ENCODE measurements around the gene GTF2A1. TPM values are rescaled to one million over a fixed set of nuclear protein-coding genes. Genes with fewer than 3 reads are reported as not detected.
"Not testable (repeated sequence)": the region's sequence is repeated elsewhere in the genome, so short reads cannot be mapped to it uniquely, and the experiment has no call there.

Gene GTF2A1
- total and polyA plus RNA-seq, 4 donors: 8.5 to 33.4 (median 21.4) TPM

- intact Hi-C loops (cut with DNase I): no loop called here
- DNase-seq: no peak
- peaks cover 0 to 1% of the 10 kb centered on the region in 2 donors for H3K4me1 ChIP-seq (ENCODE audit: control insufficient read depth in 1 of 2, insufficient read depth in 2 of 2, low read length in 2 of 2)
Observed at GRCh38 chr14:81261176-81261575, 40.4 kb upstream of the GTF2A1 start.

DNA sequence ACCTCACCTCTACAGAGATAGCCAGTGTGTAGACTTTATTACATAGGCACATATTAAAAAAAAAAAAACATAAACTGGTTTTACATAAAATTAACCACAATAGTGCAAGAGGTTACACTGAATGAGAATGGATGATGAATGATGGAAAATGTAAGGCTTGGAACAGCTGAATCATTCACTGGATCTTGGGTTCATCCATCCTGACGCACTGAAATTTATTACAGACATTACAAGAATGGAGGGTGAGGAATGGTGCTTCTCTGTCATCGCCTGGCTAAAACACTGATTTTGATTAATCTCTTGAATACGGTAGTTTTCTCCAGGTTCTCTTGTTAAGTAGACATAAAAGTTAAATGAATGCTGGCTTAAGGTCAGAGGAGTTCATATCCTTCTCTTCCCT, 40.0 kb upstream of the GTF2A1 start:
- Histone ChIP-seq H3K9me3 (ENCODE audit: control insufficient read depth, low read length) (no peaks in the 10 kb centered on the region), H3K4me3 (ENCODE audit: low read length in 2 of 2) (no peak overlapping the region), H3K36me3 (ENCODE audit: control insufficient read depth in 1 of 2, insufficient read depth in 2 of 2, low read length in 1 of 2) (no peaks in the 10 kb centered on the region), H3K27ac (ENCODE audit: low read depth in 1 of 2, low read length in 2 of 2) (no peak overlapping the region), H3K27me3 (ENCODE audit: control insufficient read depth in 1 of 2, insufficient read depth in 2 of 2, low read length in 1 of 2) (no peaks in the 10 kb centered on the region), H3K4me1 (ENCODE audit: control insufficient read depth in 1 of 2, insufficient read depth in 2 of 2, low read length in 2 of 2) (peaks cover 0 to 1% of the 10 kb centered on the region in 2 donors)
- no peak for ATAC-seq (ENCODE audit: low FRiP score)
- WGBS, 2 donors: 68 to 72% methylated on average over 3 of the region's 3 CpGs
- intact Hi-C loops (cut with DNase I): no loop called here
- no peak for DNase-seq

More at GRCh38 chr14:81261176-81261575, 40.4 kb upstream of the GTF2A1 start:
- Histone ChIP-seq H3K27ac (ENCODE audit: low read depth in 1 of 2, low read length in 2 of 2) (no peak overlapping the region), H3K9me3 (ENCODE audit: control insufficient read depth, low read length) (no peaks in the 10 kb centered on the region), H3K27me3 (ENCODE audit: control insufficient read depth in 1 of 2, insufficient read depth in 2 of 2, low read length in 1 of 2) (no peaks in the 10 kb centered on the region), H3K4me3 (ENCODE audit: low read length in 2 of 2) (no peak overlapping the region), H3K36me3 (ENCODE audit: control insufficient read depth in 1 of 2, insufficient read depth in 2 of 2, low read length in 1 of 2) (no peaks in the 10 kb centered on the region)
- ATAC-seq (ENCODE audit: low FRiP score): no peak
- WGBS, 2 donors: 66 to 67% methylated on average over 3 of the region's 3 CpGs

DNA sequence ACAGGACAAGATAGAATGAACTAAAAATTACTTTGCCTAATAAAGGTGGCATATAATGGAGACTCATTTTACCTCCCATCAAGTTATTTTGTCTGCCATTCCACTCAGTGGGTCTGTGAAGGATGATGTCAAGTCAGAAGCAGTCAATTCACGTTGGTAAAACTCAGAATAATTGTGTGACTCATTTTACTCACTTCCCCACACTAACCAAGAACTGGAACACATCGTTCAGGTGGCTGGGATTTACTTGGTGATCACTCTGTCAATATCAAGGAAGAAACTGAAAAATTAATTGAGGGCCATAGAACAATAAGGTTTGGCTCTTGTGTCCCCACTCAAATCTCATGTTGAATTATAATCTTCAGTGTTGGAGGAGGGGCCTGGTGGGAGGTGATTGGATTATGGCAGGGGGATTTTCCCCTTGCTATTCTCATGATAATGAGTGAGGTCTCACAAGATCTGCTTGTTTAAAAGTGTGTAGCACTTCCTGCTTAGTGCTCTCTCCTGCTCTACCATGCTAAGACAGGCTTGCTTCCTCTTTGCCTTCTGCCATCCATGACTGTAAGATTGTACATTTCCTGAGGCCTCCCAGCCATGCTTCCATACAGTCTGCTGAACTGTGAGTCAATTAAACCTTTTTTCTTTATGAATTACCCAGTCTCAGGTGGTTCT, 35.7 kb upstream of the GTF2A1 start:
- 66 to 79% methylated on average over 2 of the region's 2 CpGs for WGBS, 2 donors
- Histone ChIP-seq H3K4me3 (ENCODE audit: low read length in 2 of 2) (no peak overlapping the region), H3K9me3 (ENCODE audit: control insufficient read depth, low read length) (peaks cover 2% of the 10 kb centered on the region), H3K27ac (ENCODE audit: low read depth in 1 of 2, low read length in 2 of 2) (no peak overlapping the region), H3K27me3 (ENCODE audit: control insufficient read depth in 1 of 2, insufficient read depth in 2 of 2, low read length in 1 of 2) (no peaks in the 10 kb centered on the region), H3K4me1 (ENCODE audit: control insufficient read depth in 1 of 2, insufficient read depth in 2 of 2, low read length in 2 of 2) (no peaks in the 10 kb centered on the region), H3K36me3 (ENCODE audit: control insufficient read depth in 1 of 2, insufficient read depth in 2 of 2, low read length in 1 of 2) (no peaks in the 10 kb centered on the region)
- ATAC-seq (ENCODE audit: low FRiP score) (no peak), DNase-seq (no peak)
- intact Hi-C loops (cut with DNase I): no loop called here

DNA sequence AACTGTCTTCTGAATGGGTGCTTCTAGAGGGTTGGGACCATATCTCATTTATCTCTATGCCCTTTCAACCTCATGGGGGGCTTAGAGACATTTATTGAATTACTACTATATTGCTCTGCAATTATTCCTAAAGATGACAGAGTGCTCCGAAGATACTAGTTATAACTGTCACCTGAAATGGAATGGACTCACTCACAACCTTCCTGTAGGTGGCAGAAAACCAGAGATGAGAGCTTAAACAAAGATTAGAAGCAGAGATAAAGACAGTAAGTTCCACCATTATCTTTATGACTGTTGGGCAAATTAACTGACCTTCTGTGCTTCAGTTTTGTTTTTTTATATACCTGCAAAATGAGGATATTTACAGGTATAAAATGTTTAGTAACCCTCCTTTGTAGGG, 31.5 kb upstream of the GTF2A1 start:
- WGBS, 2 donors: 63 to 68% methylated on average over 1 of the region's 1 CpG
- no peak for ATAC-seq (ENCODE audit: low FRiP score)
- DNase-seq: no peak
- H3K9me3 ChIP-seq (ENCODE audit: control insufficient read depth, low read length): peaks cover 4% of the 10 kb centered on the region
- no peak overlapping the region for H3K27ac ChIP-seq (ENCODE audit: low read depth in 1 of 2, low read length in 2 of 2)
- H3K4me3 ChIP-seq (ENCODE audit: low read length in 2 of 2): no peak overlapping the region
- no peaks in the 10 kb centered on the region for H3K4me1 ChIP-seq (ENCODE audit: control insufficient read depth in 1 of 2, insufficient read depth in 2 of 2, low read length in 2 of 2)
- H3K36me3 ChIP-seq (ENCODE audit: control insufficient read depth in 1 of 2, insufficient read depth in 2 of 2, low read length in 1 of 2): no peaks in the 10 kb centered on the region
- H3K27me3 ChIP-seq (ENCODE audit: control insufficient read depth in 1 of 2, insufficient read depth in 2 of 2, low read length in 1 of 2): no peaks in the 10 kb centered on the region
- intact Hi-C loops (cut with DNase I): no loop called here

GRCh38 chr14:81247271-81247766, 26.6 kb upstream of the GTF2A1 start:
- Histone ChIP-seq H3K27ac (ENCODE audit: low read depth in 1 of 2, low read length in 2 of 2) (no peak overlapping the region), H3K4me3 (ENCODE audit: low read length in 2 of 2) (no peak overlapping the region), H3K9me3 (ENCODE audit: control insufficient read depth, low read length) (peaks cover 2% of the 10 kb centered on the region), H3K4me1 (ENCODE audit: control insufficient read depth in 1 of 2, insufficient read depth in 2 of 2, low read length in 2 of 2) (no peaks in the 10 kb centered on the region), H3K27me3 (ENCODE audit: control insufficient read depth in 1 of 2, insufficient read depth in 2 of 2, low read length in 1 of 2) (no peaks in the 10 kb centered on the region), H3K36me3 (ENCODE audit: control insufficient read depth in 1 of 2, insufficient read depth in 2 of 2, low read length in 1 of 2) (no peaks in the 10 kb centered on the region)
- WGBS, 2 donors: 64 to 69% methylated on average over 8 of the region's 8 CpGs
- DNase-seq (no peak), ATAC-seq (ENCODE audit: low FRiP score) (no peak)
- intact Hi-C loops (cut with DNase I): no loop called here

- WGBS, 2 donors: 86 to 87% methylated on average over 19 of the region's 19 CpGs
- DNase-seq: no peak
- Histone ChIP-seq H3K9me3 (ENCODE audit: control insufficient read depth, low read length) (peaks cover 2% of the 10 kb centered on the region), H3K27me3 (ENCODE audit: control insufficient read depth in 1 of 2, insufficient read depth in 2 of 2, low read length in 1 of 2) (no peaks in the 10 kb centered on the region), H3K36me3 (ENCODE audit: control insufficient read depth in 1 of 2, insufficient read depth in 2 of 2, low read length in 1 of 2) (no peaks in the 10 kb centered on the region), H3K4me1 (ENCODE audit: control insufficient read depth in 1 of 2, insufficient read depth in 2 of 2, low read length in 2 of 2) (no peaks in the 10 kb centered on the region), H3K27ac (ENCODE audit: low read depth in 1 of 2, low read length in 2 of 2) (no peak overlapping the region), H3K4me3 (ENCODE audit: low read length in 2 of 2) (no peak overlapping the region)
- intact Hi-C loops (cut with DNase I): no loop called here
- ATAC-seq (ENCODE audit: low FRiP score): no peak
Observed at GRCh38 chr14:81246461-81247270, 25.9 kb upstream of the GTF2A1 start.

DNA sequence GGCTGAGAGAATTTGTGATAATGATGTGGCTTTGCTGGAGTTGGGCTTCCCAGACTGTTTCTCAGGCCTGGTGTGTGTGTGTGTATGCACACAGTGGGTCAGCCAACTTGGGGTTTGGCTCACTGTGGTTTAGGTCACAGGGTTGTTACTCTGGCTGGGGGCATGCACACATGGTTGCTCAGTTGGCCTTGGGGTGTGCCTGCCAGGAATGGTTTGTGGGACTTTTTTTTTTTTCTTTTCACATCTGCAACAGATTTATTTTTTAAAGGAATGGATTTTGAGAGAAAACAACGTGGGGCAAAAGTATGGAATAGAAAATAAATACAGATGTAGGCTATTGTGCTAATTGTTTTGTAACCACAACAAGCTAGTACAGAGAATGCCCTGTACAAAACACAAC, 25.0 kb upstream of the GTF2A1 start:
- no peak overlapping the region for H3K4me3 ChIP-seq (ENCODE audit: low read length in 2 of 2)
- H3K27me3 ChIP-seq (ENCODE audit: control insufficient read depth in 1 of 2, insufficient read depth in 2 of 2, low read length in 1 of 2): no peaks in the 10 kb centered on the region
- DNase-seq: no peak
- WGBS, 2 donors: 42 to 51% methylated on average over 1 of the region's 1 CpG
- H3K9me3 ChIP-seq (ENCODE audit: control insufficient read depth, low read length): peaks cover 2% of the 10 kb centered on the region
- no peaks in the 10 kb centered on the region for H3K36me3 ChIP-seq (ENCODE audit: control insufficient read depth in 1 of 2, insufficient read depth in 2 of 2, low read length in 1 of 2)
- no peaks in the 10 kb centered on the region for H3K4me1 ChIP-seq (ENCODE audit: control insufficient read depth in 1 of 2, insufficient read depth in 2 of 2, low read length in 2 of 2)
- intact Hi-C loops (cut with DNase I): no loop called here
- ATAC-seq (ENCODE audit: low FRiP score): no peak
- no peak overlapping the region for H3K27ac ChIP-seq (ENCODE audit: low read depth in 1 of 2, low read length in 2 of 2)

GRCh38 chr14:81244431-81244830, 23.7 kb upstream of the GTF2A1 start:
- H3K27me3 ChIP-seq (ENCODE audit: control insufficient read depth in 1 of 2, insufficient read depth in 2 of 2, low read length in 1 of 2); H3K27ac ChIP-seq (ENCODE audit: low read depth in 1 of 2, low read length in 2 of 2); intact Hi-C loops (cut with DNase I); H3K4me1 ChIP-seq (ENCODE audit: control insufficient read depth in 1 of 2, insufficient read depth in 2 of 2, low read length in 2 of 2); ATAC-seq (ENCODE audit: low FRiP score); H3K9me3 ChIP-seq (ENCODE audit: control insufficient read depth, low read length); H3K36me3 ChIP-seq (ENCODE audit: control insufficient read depth in 1 of 2, insufficient read depth in 2 of 2, low read length in 1 of 2); DNase-seq; H3K4me3 ChIP-seq (ENCODE audit: low read length in 2 of 2): not testable (repeated sequence)
- 92 to 95% methylated on average over 19 to 28 of the region's 28 CpGs for WGBS, 2 donors

DNA sequence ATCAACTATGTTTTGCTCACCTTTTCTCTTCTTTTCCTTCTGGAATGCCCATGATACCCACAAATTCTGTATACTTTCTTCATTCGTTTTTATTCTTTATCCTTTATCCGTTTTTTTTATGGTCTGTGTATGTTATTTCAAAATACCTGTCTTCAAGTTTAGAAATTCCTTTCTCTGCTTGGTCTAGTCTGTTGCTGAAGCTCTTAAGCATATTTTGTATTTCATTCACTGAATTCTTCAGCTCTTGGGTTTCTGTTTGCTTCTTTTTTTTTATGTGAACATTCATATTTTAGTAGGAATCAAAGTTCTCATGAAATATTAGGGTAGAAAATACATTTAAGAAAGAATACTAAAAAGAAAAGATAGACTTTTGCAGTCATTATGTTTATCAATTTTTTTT, 22.7 kb upstream of the GTF2A1 start:
- no peaks in the 10 kb centered on the region for H3K27me3 ChIP-seq (ENCODE audit: control insufficient read depth in 1 of 2, insufficient read depth in 2 of 2, low read length in 1 of 2)
- WGBS, 2 donors: 72 to 77% methylated on average over 2 of the region's 2 CpGs
- H3K9me3 ChIP-seq (ENCODE audit: control insufficient read depth, low read length): no peaks in the 10 kb centered on the region
- DNase-seq: no peak
- H3K4me3 ChIP-seq (ENCODE audit: low read length in 2 of 2): no peak overlapping the region
- H3K4me1 ChIP-seq (ENCODE audit: control insufficient read depth in 1 of 2, insufficient read depth in 2 of 2, low read length in 2 of 2): no peaks in the 10 kb centered on the region
- H3K36me3 ChIP-seq (ENCODE audit: control insufficient read depth in 1 of 2, insufficient read depth in 2 of 2, low read length in 1 of 2): no peaks in the 10 kb centered on the region
- no peak for ATAC-seq (ENCODE audit: low FRiP score)
- intact Hi-C loops (cut with DNase I): no loop called here
- H3K27ac ChIP-seq (ENCODE audit: low read depth in 1 of 2, low read length in 2 of 2): no peak overlapping the region
